Liver (tissue), 9 donors: ENCODE data around the gene GRB14. TPM values are rescaled to one million over a fixed set of nuclear protein-coding genes. Genes with fewer than 3 reads are reported as not detected.

Experiments used
- DNase-seq: peaks from one replicate; pipeline ENCODE4 v3.0.0-alpha.2; 2017; ENCODE audit warnings: low spot score
- H3K27ac ChIP-seq, 2 donors: one replicate each; pipeline ENCODE4 v1.7.0; 2013; ENCODE audit warnings: inconsistent platforms in 2 of 2, low read length in 2 of 2, control low read depth in 1 of 2, low read depth in 1 of 2, mild to moderate bottlenecking in 1 of 2
- H3K27me3 ChIP-seq, 4 donors: one replicate each; pipeline versions ENCODE4 v1.6.1 to v1.7.0; 2013; ENCODE audit warnings: low read length in 3 of 4, inconsistent platforms in 1 of 4, mild to moderate bottlenecking in 1 of 4, moderate library complexity in 1 of 4; ENCODE audit not compliant: control insufficient read depth in 4 of 4, insufficient read depth in 4 of 4
- H3K36me3 ChIP-seq, 4 donors: one replicate each; pipeline versions ENCODE4 v1.6.1 to v1.7.0; 2013; ENCODE audit warnings: low read length in 3 of 4, mild to moderate bottlenecking in 3 of 4, low read depth in 1 of 4, moderate library complexity in 1 of 4; ENCODE audit not compliant: control insufficient read depth in 4 of 4, insufficient read depth in 3 of 4
- H3K4me1 ChIP-seq, 4 donors: one replicate each; pipeline versions ENCODE4 v1.6.1 to v1.7.0; 2013; ENCODE audit warnings: low read length in 3 of 4, mild to moderate bottlenecking in 3 of 4, moderate library complexity in 1 of 4; ENCODE audit not compliant: control insufficient read depth in 4 of 4, insufficient read depth in 4 of 4
- H3K4me3 ChIP-seq, 3 donors: one replicate each; pipeline versions ENCODE4 v1.6.1 to v1.7.0; 2013; ENCODE audit warnings: low read length in 3 of 3, control low read depth in 1 of 3, low read depth in 1 of 3, mild to moderate bottlenecking in 1 of 3
- H3K9ac ChIP-seq, 2 donors: one replicate each; pipeline ENCODE4 v1.7.0; 2013; ENCODE audit warnings: low read length in 2 of 2, mild to moderate bottlenecking in 2 of 2, moderate library complexity in 2 of 2, control low read depth in 1 of 2, low read depth in 1 of 2
- H3K9me3 ChIP-seq, 4 donors: one replicate each; pipeline versions ENCODE4 v1.6.1 to v1.7.0; 2013; ENCODE audit warnings: low read length in 3 of 4; ENCODE audit not compliant: control insufficient read depth in 4 of 4
- ATF3 ChIP-seq: IDR thresholded peaks from 2 replicates; pipeline ENCODE4 v1.6.1; 2016; ENCODE audit warnings: antibody characterized with exemption
- CTCF ChIP-seq: fragments of 150-350 bp; IDR thresholded peaks from 2 replicates; pipeline ENCODE4 v1.5.1; 2017; ENCODE audit warnings: improper control_type of control experiment, low read depth, low read length; ENCODE audit not compliant: missing input control
- EGR1 ChIP-seq, 2 donors: IDR thresholded peaks; 2 replicates each; pipeline ENCODE4 v1.6.1; 2016 to 2018; ENCODE audit warnings: antibody characterized with exemption in 2 of 2, low read depth in 2 of 2
- FOXA1 ChIP-seq: IDR thresholded peaks from 2 replicates; pipeline ENCODE4 v1.6.1; 2016; ENCODE audit warnings: antibody characterized with exemption
- FOXA2 ChIP-seq: IDR thresholded peaks from 2 replicates; pipeline ENCODE4 v1.6.1; 2016; ENCODE audit warnings: antibody characterized with exemption
- HNF4A ChIP-seq, 2 donors: conservative IDR thresholded peaks; 2 replicates each; pipeline ENCODE4 v1.6.1; 2016; ENCODE audit warnings: antibody characterized with exemption in 2 of 2, mild to moderate bottlenecking in 2 of 2
- HNF4G ChIP-seq: IDR thresholded peaks from 2 replicates; pipeline ENCODE4 v1.6.1; 2016; ENCODE audit warnings: antibody characterized with exemption
- JUND ChIP-seq, 2 donors: IDR thresholded peaks; 2 replicates each; pipeline ENCODE4 v1.6.1; 2016; ENCODE audit warnings: antibody characterized with exemption in 2 of 2
- MAX ChIP-seq: IDR thresholded peaks from 2 replicates; pipeline ENCODE4 v1.6.1; 2016; ENCODE audit warnings: antibody characterized with exemption
- NR2F2 ChIP-seq: IDR thresholded peaks from 2 replicates; pipeline ENCODE4 v1.6.1; 2016; ENCODE audit warnings: antibody characterized with exemption
- RAD21 ChIP-seq, 2 donors: IDR thresholded peaks; 2 replicates each; pipeline ENCODE4 v1.6.1; 2016; ENCODE audit warnings: antibody characterized with exemption in 2 of 2, mild to moderate bottlenecking in 2 of 2
- REST ChIP-seq: IDR thresholded peaks from 2 replicates; pipeline ENCODE4 v1.6.1; 2016; ENCODE audit warnings: antibody characterized with exemption, mild to moderate bottlenecking
- RXRA ChIP-seq, 2 donors: IDR thresholded peaks; 2 replicates each; pipeline ENCODE4 v1.6.1; 2017 to 2018; ENCODE audit warnings: antibody characterized with exemption in 2 of 2, mild to moderate bottlenecking in 1 of 2
- SP1 ChIP-seq: IDR thresholded peaks from 2 replicates; pipeline ENCODE4 v1.6.1; 2018; ENCODE audit warnings: antibody characterized with exemption, mild to moderate bottlenecking
- TAF1 ChIP-seq: conservative IDR thresholded peaks from 2 replicates; pipeline ENCODE4 v1.6.1; 2016; ENCODE audit warnings: antibody characterized with exemption, mild to moderate bottlenecking
- YY1 ChIP-seq: IDR thresholded peaks from 2 replicates; pipeline ENCODE4 v1.6.1; 2016; ENCODE audit warnings: antibody characterized with exemption, mild to moderate bottlenecking
- ZBTB33 ChIP-seq: IDR thresholded peaks from 2 replicates; pipeline ENCODE4 v1.6.1; 2016; ENCODE audit warnings: antibody characterized with exemption
- WGBS: extraction: QIAGEN DNeasy Blood & Tissue Kit; methylation state at CpG from one replicate; pipeline ENCODE4 v1.1.7; 2013; 5-methylcytosine and 5-hydroxymethylcytosine counted together
- polyA plus RNA-seq, 2 donors: library from polyadenylated mRNA; stranded (reverse) in 1 of 2; unstranded in 1 of 2; fragments of 200-250 nt in 1 of 2; fragments of >200 nt in 1 of 2; fragmentation: Nextera tagmentation in 1 of 2; extraction: Ambion mirVana in 1 of 2; gene quantifications; one replicate each; pipeline versions ENCODE4 v1.2.1 to v1.2.3, GENCODE V29; 2013 to 2015
- total RNA-seq, 2 donors: library from RNA; depleted of rRNA; stranded (reverse); fragments of >200 nt; gene quantifications; one replicate each; pipeline ENCODE4 v1.2.3, GENCODE V29; 2014
- donor health status: healthy.
- donor health status: healthy.
- donor health status: healthy.
- donor health status: healthy.
- donor health status: healthy.

GRB14 gene
- total and polyA plus RNA-seq, 4 donors = 1.0 to 119 (median 33.0) TPM

- TF ChIP-seq TAF1 (no peak), HNF4A (conservative IDR thresholded peaks at IDR 0.05) (no peak), EGR1 (IDR thresholded peaks at IDR 0.05; ENCODE audit: low read depth in 2 of 2) (no peak), HNF4G (no peak), REST (no peak), JUND (IDR thresholded peaks at IDR 0.05) (no peak), ZBTB33 (no peak), CTCF (no peak), FOXA2 (no peak), YY1 (no peak), RXRA (IDR thresholded peaks at IDR 0.05) (no peak), RAD21 (IDR thresholded peaks at IDR 0.05) (no peak), NR2F2 (no peak), SP1 (no peak), ATF3 (no peak)
- 95% methylated on average over 5 of the region's 5 CpGs for WGBS
- Histone ChIP-seq H3K9me3 (no peaks in the 10 kb centered on the region), H3K27ac (no peak overlapping the region), H3K36me3 (peaks cover 0 to 21% (median 11%) of the 10 kb centered on the region in 4 donors), H3K4me1 (peaks cover 0 to 3% (median 0%) of the 10 kb centered on the region in 4 donors), H3K9ac (no peak overlapping the region), H3K4me3 (no peak overlapping the region), H3K27me3 (no peaks in the 10 kb centered on the region)
- DNase-seq = no peak
Measured at GRCh38 chr2:164496881-164497280, 124.4 kb downstream of the GRB14 start.

GRCh38 chr2:164496421-164496820, 124.9 kb downstream of the GRB14 start:
- Histone ChIP-seq H3K36me3 (peaks cover 0 to 21% (median 11%) of the 10 kb centered on the region in 4 donors), H3K27me3 (no peaks in the 10 kb centered on the region), H3K4me3 (no peak overlapping the region), H3K9ac (no peak overlapping the region), H3K27ac (no peak overlapping the region), H3K4me1 (peaks cover 0 to 3% (median 0%) of the 10 kb centered on the region in 4 donors), H3K9me3 (no peaks in the 10 kb centered on the region)
- TF ChIP-seq FOXA1 (no peak), SP1 (no peak), FOXA2 (no peak), RAD21 (IDR thresholded peaks at IDR 0.05) (no peak), JUND (IDR thresholded peaks at IDR 0.05) (no peak), TAF1 (no peak), ATF3 (no peak), RXRA (IDR thresholded peaks at IDR 0.05) (no peak), MAX (no peak), EGR1 (IDR thresholded peaks at IDR 0.05; ENCODE audit: low read depth in 2 of 2) (no peak), HNF4A (conservative IDR thresholded peaks at IDR 0.05) (no peak), CTCF (no peak), ZBTB33 (no peak)
- WGBS = 59% methylated on average over 3 of the region's 3 CpGs
- DNase-seq = no peak
